Panc1 (cell line): Measurements from ENCODE around the gene NMT1.

Experiments used
- TF ChIP-seq, protein P1 (sequence below), 2 experiments: IDR thresholded peaks; 2 replicates each; pipeline ENCODE4 v1.6.1; 2011 to 2012; ENCODE audit warnings: low read depth in 2 of 2, control low read depth in 1 of 2, low read length in 1 of 2, mild to moderate bottlenecking in 1 of 2, moderate library complexity in 1 of 2; ENCODE audit not compliant: insufficient read depth in 1 of 2
- TF ChIP-seq, protein P2 (sequence below): fragments of 450-650 bp; IDR thresholded peaks from 2 replicates; pipeline ENCODE4 v1.5.1; 2017; ENCODE audit warnings: mild to moderate bottlenecking

GRCh38 chr17:45123076-45123770 lies 62.1 kb downstream of the NMT1 start:
- TF ChIP-seq, protein P1, sequence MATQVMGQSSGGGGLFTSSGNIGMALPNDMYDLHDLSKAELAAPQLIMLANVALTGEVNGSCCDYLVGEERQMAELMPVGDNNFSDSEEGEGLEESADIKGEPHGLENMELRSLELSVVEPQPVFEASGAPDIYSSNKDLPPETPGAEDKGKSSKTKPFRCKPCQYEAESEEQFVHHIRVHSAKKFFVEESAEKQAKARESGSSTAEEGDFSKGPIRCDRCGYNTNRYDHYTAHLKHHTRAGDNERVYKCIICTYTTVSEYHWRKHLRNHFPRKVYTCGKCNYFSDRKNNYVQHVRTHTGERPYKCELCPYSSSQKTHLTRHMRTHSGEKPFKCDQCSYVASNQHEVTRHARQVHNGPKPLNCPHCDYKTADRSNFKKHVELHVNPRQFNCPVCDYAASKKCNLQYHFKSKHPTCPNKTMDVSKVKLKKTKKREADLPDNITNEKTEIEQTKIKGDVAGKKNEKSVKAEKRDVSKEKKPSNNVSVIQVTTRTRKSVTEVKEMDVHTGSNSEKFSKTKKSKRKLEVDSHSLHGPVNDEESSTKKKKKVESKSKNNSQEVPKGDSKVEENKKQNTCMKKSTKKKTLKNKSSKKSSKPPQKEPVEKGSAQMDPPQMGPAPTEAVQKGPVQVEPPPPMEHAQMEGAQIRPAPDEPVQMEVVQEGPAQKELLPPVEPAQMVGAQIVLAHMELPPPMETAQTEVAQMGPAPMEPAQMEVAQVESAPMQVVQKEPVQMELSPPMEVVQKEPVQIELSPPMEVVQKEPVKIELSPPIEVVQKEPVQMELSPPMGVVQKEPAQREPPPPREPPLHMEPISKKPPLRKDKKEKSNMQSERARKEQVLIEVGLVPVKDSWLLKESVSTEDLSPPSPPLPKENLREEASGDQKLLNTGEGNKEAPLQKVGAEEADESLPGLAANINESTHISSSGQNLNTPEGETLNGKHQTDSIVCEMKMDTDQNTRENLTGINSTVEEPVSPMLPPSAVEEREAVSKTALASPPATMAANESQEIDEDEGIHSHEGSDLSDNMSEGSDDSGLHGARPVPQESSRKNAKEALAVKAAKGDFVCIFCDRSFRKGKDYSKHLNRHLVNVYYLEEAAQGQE (IDR thresholded peaks at IDR 0.05; ENCODE audit: insufficient read depth in 1 of 2, low read depth in 2 of 2, low read length in 1 of 2) = no peak
- TF ChIP-seq, protein P2, sequence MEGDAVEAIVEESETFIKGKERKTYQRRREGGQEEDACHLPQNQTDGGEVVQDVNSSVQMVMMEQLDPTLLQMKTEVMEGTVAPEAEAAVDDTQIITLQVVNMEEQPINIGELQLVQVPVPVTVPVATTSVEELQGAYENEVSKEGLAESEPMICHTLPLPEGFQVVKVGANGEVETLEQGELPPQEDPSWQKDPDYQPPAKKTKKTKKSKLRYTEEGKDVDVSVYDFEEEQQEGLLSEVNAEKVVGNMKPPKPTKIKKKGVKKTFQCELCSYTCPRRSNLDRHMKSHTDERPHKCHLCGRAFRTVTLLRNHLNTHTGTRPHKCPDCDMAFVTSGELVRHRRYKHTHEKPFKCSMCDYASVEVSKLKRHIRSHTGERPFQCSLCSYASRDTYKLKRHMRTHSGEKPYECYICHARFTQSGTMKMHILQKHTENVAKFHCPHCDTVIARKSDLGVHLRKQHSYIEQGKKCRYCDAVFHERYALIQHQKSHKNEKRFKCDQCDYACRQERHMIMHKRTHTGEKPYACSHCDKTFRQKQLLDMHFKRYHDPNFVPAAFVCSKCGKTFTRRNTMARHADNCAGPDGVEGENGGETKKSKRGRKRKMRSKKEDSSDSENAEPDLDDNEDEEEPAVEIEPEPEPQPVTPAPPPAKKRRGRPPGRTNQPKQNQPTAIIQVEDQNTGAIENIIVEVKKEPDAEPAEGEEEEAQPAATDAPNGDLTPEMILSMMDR = no peak
